Stimulated activated naive B cell treated with anti-CD40 and anti-IgM and Interleukin-4, amounts not matched to agents 10 μg/mL and 1 μg/mL and 100 μg/mL, for 72 hours (primary cell): ENCODE results near the gene LINC01488.

ENCODE experiments used
- ATAC-seq, 2 donors: fragments of 150-1000 bp; cut with Tn5 transposase; replicated peaks; 2 replicates each; pipeline ENCODE4 v1.10.0; 2021; ENCODE audit warnings: moderate library complexity in 1 of 2
- DNase-seq: peaks from one replicate; pipeline ENCODE4 v3.0.0; 2021
- H3K27ac Mint-ChIP-seq: one replicate; pipeline ENCODE4 v1.8.0; 2022; ENCODE audit warnings: mild to moderate bottlenecking, mixed read lengths
- H3K27me3 Mint-ChIP-seq, 2 donors: one replicate each; pipeline ENCODE4 v1.8.0; 2022; ENCODE audit warnings: mixed read lengths in 2 of 2
- H3K36me3 Mint-ChIP-seq, 2 donors: one replicate each; pipeline ENCODE4 v1.8.0; 2022; ENCODE audit warnings: mixed read lengths in 2 of 2, mild to moderate bottlenecking in 1 of 2
- H3K4me1 Mint-ChIP-seq, 2 donors: one replicate each; pipeline ENCODE4 v1.8.0; 2022; ENCODE audit warnings: mixed read lengths in 2 of 2, mild to moderate bottlenecking in 1 of 2
- H3K4me3 Mint-ChIP-seq, 2 donors: one replicate each; pipeline ENCODE4 v1.8.0; 2022; ENCODE audit warnings: mild to moderate bottlenecking in 2 of 2, mixed read lengths in 2 of 2, moderate library complexity in 1 of 2
- H3K9me3 Mint-ChIP-seq, 2 donors: one replicate each; pipeline ENCODE4 v1.8.0; 2022; ENCODE audit warnings: mixed read lengths in 2 of 2, mild to moderate bottlenecking in 1 of 2

The LINC01488 gene

DNA sequence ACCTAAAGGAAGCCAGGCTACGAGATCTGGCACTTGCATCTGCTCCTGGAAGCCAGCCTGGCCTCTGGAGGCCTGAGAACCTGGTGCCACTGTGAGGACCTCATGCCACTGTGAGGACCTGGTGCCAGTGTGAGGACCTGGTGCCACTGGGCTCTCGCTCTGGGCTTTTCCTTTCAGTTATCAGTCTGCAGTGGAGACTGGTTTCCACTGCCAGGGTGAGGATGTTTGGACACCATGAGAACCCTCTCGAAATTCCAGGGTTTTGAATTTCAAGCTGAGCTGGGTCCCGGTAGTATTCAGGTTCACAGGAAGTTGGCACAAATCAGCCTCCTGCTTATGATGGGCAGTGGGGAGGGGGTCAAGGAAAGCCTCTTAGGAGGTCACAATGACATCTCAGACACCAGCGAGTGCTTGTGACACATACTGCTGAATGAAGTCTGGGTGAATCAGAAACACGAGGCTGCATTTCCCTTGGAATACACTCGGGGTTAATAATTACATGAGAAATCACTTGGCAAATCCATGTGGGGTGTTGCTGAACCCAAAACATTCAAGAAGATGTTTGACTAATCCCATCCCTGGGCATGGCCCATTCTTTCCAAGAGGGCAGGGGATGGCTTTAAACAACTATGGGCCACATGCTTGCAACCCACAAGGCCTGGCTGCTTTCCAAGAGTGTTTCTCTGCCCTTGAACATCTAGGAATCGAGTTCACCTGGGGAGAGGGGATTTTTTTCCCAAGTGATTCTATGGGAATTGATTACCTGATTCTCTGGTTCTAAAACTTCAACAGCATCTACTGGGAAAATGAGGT lies 60.2 kb downstream of the LINC01488 start:
- ATAC-seq (no peak), DNase-seq (no peak)
- Mint-ChIP-seq H3K36me3 (peaks cover 0 to 3% of the 10 kb centered on the region in 2 donors), H3K27ac (no peak overlapping the region), H3K27me3 (peaks cover 16 to 34% of the 10 kb centered on the region in 2 donors), H3K4me1 (peaks cover 33 to 44% of the 10 kb centered on the region in 2 donors), H3K9me3 (no peaks in the 10 kb centered on the region), H3K4me3 (no peak overlapping the region)

DNA sequence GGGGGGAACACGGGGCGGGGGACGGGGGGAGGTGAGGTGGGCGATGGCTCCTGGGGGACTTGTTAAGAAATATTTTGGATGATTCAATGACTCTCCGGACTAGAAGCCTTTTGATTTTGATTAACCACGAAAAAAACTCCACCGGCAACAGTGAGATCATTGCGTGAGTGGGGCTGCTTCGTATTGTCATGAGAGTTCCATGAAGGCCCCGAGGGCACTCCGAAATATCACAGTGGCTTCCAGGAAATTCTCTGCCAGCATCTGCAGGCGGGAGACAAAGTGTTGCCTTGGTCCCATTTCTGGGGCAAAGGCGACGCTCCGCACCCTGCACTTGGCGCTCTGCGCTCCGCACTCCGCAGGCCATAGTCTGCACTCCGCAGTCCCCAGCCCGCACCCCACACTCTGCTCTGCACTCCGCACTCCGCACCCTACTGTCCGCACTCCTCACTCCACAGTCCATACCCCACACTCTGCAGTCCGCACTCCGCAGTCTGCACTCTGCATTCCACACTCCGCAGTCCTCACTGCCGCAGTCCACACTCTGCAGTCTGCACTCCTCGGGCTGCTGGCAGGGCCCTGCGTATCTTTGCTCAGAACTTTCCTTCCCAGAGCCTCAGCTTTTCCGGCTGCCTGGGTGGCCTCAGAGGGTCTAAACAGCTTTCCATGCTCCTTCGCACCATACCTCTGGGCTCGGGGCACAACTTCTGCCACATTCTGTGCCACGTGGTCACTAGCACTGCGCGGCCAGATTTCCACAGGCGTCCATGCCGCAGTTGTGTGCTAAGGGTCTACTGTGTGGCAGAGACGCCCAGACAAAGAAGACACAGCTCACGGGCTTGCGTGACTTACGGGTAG lies 61.1 kb downstream of the LINC01488 start:
- H3K9me3 Mint-ChIP-seq = no peaks in the 10 kb centered on the region
- H3K4me1 Mint-ChIP-seq = peaks cover 38 to 47% of the 10 kb centered on the region in 2 donors
- DNase-seq (no peak), ATAC-seq (no peak)
- peaks cover 16 to 34% of the 10 kb centered on the region in 2 donors for H3K27me3 Mint-ChIP-seq
- H3K36me3 Mint-ChIP-seq = no peaks in the 10 kb centered on the region
- no peak overlapping the region for H3K4me3 Mint-ChIP-seq
- no peak overlapping the region for H3K27ac Mint-ChIP-seq
